HepG2 (cell line): ENCODE data around the gene MARS2. TPM values are rescaled to one million over a fixed set of nuclear protein-coding genes. Genes with fewer than 3 reads are reported as not detected.
A peak's percentile ranks its signal among the peaks of the same experiment; 100 is the strongest.

ENCODE experiments used
- CBX1 ChIP-seq: IDR thresholded peaks from one replicate; pipeline ENCODE4 v1.6.1; 2016; ENCODE audit warnings: antibody characterized with exemption, low read depth
- EED ChIP-seq: sonication (generic); formaldehyde crosslinking; IDR thresholded peaks from 2 replicates; pipeline ENCODE4 v1.5.0; 2020; ENCODE audit warnings: mild to moderate bottlenecking, missing genetic modification reagents
- GPN1 ChIP-seq: sonication (generic); formaldehyde crosslinking; IDR thresholded peaks from 2 replicates; pipeline ENCODE4 v1.5.1; 2020; ENCODE audit warnings: missing genetic modification reagents, borderline replicate concordance
- HES4 ChIP-seq: sonication (generic); formaldehyde crosslinking; IDR thresholded peaks from 2 replicates; pipeline ENCODE4 v1.9.0; 2021; ENCODE audit warnings: mild to moderate bottlenecking, missing genetic modification reagents, borderline replicate concordance
- HOXA9 ChIP-seq: sonication (generic); formaldehyde crosslinking; IDR thresholded peaks from 2 replicates; pipeline ENCODE4 v1.8.1; 2022; ENCODE audit warnings: missing genetic modification reagents, mild to moderate bottlenecking, moderate library complexity, borderline replicate concordance
- IKZF4 ChIP-seq: sonication (generic); formaldehyde crosslinking; IDR thresholded peaks from 2 replicates; pipeline ENCODE4 v1.5.1; 2020; ENCODE audit warnings: borderline replicate concordance, mild to moderate bottlenecking, low read depth, missing genetic modification reagents; ENCODE audit errors: not compliant biosample characterization
- JARID2 ChIP-seq: sonication (generic); formaldehyde crosslinking; IDR thresholded peaks from 2 replicates; pipeline ENCODE4 v1.8.1; 2023; ENCODE audit warnings: missing genetic modification reagents, inconsistent platforms; ENCODE audit not compliant: insufficient replicate concordance
- NR2F6 ChIP-seq, 2 experiments: IDR thresholded peaks; 2 replicates each; pipeline ENCODE4 v1.6.1; 2016; ENCODE audit warnings: antibody characterized with exemption in 1 of 2, mild to moderate bottlenecking in 1 of 2
- PRPF4 ChIP-seq: fragments of 200-400 bp; formaldehyde crosslinking; IDR thresholded peaks from 2 replicates; pipeline ENCODE4 v1.6.1; 2016; ENCODE audit warnings: low read length, low read depth; ENCODE audit not compliant: poor library complexity, severe bottlenecking
- SAFB2 ChIP-seq: sonication (generic); formaldehyde crosslinking; IDR thresholded peaks from 2 replicates; pipeline ENCODE4 v1.5.1; 2020; ENCODE audit warnings: missing genetic modification reagents, low read depth, mild to moderate bottlenecking, borderline replicate concordance
- SALL2 ChIP-seq: sonication (generic); formaldehyde crosslinking; IDR thresholded peaks from 2 replicates; pipeline ENCODE4 v1.8.1; 2023; ENCODE audit warnings: mild to moderate bottlenecking, missing genetic modification reagents, inconsistent platforms
- SOX5 ChIP-seq: IDR thresholded peaks from 2 replicates; pipeline ENCODE4 v1.6.1; 2016; ENCODE audit warnings: borderline replicate concordance
- TGIF2 ChIP-seq: IDR thresholded peaks from 2 replicates; pipeline ENCODE4 v1.6.1; 2016; ENCODE audit warnings: control low read depth, missing compliant biosample characterization
- ZBTB7A ChIP-seq: sonication (generic); formaldehyde crosslinking; IDR thresholded peaks from 2 replicates; pipeline ENCODE4 v1.8.0; 2022; ENCODE audit warnings: mild to moderate bottlenecking, missing genetic modification reagents
- ZNF234 ChIP-seq: sonication (generic); formaldehyde crosslinking; conservative IDR thresholded peaks from 2 replicates; pipeline ENCODE4 v1.5.1; 2020; ENCODE audit warnings: mild to moderate bottlenecking, missing genetic modification reagents
- ZNF292 ChIP-seq: sonication (generic); formaldehyde crosslinking; IDR thresholded peaks from 2 replicates; pipeline ENCODE4 v1.8.1; 2022; ENCODE audit warnings: mild to moderate bottlenecking, low read depth, missing genetic modification reagents, borderline replicate concordance
- ZNF547 ChIP-seq: sonication (generic); formaldehyde crosslinking; IDR thresholded peaks from 2 replicates; pipeline ENCODE4 v1.5.1; 2020; ENCODE audit warnings: mild to moderate bottlenecking, missing genetic modification reagents
- ZNF598 ChIP-seq: sonication (generic); formaldehyde crosslinking; IDR thresholded peaks from 2 replicates; pipeline ENCODE4 v1.5.1; 2020; ENCODE audit warnings: mild to moderate bottlenecking, missing genetic modification reagents, borderline replicate concordance
- ZNF614 ChIP-seq: IDR thresholded peaks from 2 replicates; pipeline ENCODE4 v1.6.1; 2018; ENCODE audit warnings: missing biosample characterization, missing genetic modification reagents, inconsistent platforms, borderline replicate concordance
- ZNF616 ChIP-seq: sonication (generic); formaldehyde crosslinking; IDR thresholded peaks from 2 replicates; pipeline ENCODE4 v1.5.0; 2020; ENCODE audit warnings: low read depth, mild to moderate bottlenecking, missing genetic modification reagents
- ZNF619 ChIP-seq: sonication (generic); formaldehyde crosslinking; IDR thresholded peaks from 2 replicates; pipeline ENCODE4 v1.4.0; 2020; ENCODE audit warnings: mild to moderate bottlenecking, missing genetic modification reagents
- ZNF746 ChIP-seq: sonication (generic); formaldehyde crosslinking; IDR thresholded peaks from 2 replicates; pipeline ENCODE4 v1.8.0; 2022; ENCODE audit warnings: mild to moderate bottlenecking, missing genetic modification reagents
- ZNF768 ChIP-seq: sonication (generic); formaldehyde crosslinking; IDR thresholded peaks from 2 replicates; pipeline ENCODE4 v1.4.0; 2020; ENCODE audit warnings: missing genetic modification reagents
- ZNF891 ChIP-seq: sonication (generic); formaldehyde crosslinking; IDR thresholded peaks from 2 replicates; pipeline ENCODE4 v1.5.0; 2020; ENCODE audit warnings: mild to moderate bottlenecking, missing genetic modification reagents
- ZSCAN30 ChIP-seq: sonication (generic); formaldehyde crosslinking; IDR thresholded peaks from 2 replicates; pipeline ENCODE4 v1.5.0; 2020; ENCODE audit warnings: mild to moderate bottlenecking, missing genetic modification reagents
- ZZZ3 ChIP-seq: sonication (generic); formaldehyde crosslinking; IDR thresholded peaks from 2 replicates; pipeline ENCODE4 v1.4.0; 2020; ENCODE audit warnings: missing genetic modification reagents, mild to moderate bottlenecking, borderline replicate concordance
- polyA plus RNA-seq, 8 experiments: library from polyadenylated mRNA; depleted of rRNA in 3 of 8; stranded (reverse) in 7 of 8; unstranded in 1 of 8; fragments of >200 nt; fragmentation: Illumina TruSeq in 4 of 8; extraction: Trizol in 4 of 8; gene quantifications; 2 replicates each; pipeline versions ENCODE4 v1.2.1 to v1.2.3, GENCODE V29; 2011 to 2016; ENCODE audit warnings: low read depth in 4 of 8, missing spikeins in 1 of 8, mixed read lengths in 1 of 8; ENCODE audit not compliant: insufficient read depth in 1 of 8
- total RNA-seq, 5 experiments: library from RNA; depleted of rRNA; stranded (reverse); fragments of >200 nt; fragmentation: Illumina TruSeq; extraction: Trizol; gene quantifications; 2 replicates each; pipeline ENCODE4 v1.2.3, GENCODE V29; 2016; ENCODE audit warnings: low read depth in 1 of 5
- TF ChIP-seq, protein P1 (sequence below): sonication (generic); formaldehyde crosslinking; IDR thresholded peaks from 2 replicates; pipeline ENCODE4 v1.5.1; 2020; ENCODE audit warnings: missing genetic modification reagents, mild to moderate bottlenecking, borderline replicate concordance
- TF ChIP-seq, protein P2 (sequence below): sonication (generic); formaldehyde crosslinking; IDR thresholded peaks from 2 replicates; pipeline ENCODE4 v1.4.0; 2020; ENCODE audit warnings: missing genetic modification reagents

The MARS2 gene
- total and polyA plus RNA-seq, 2 of the 13 experiments (the other 11 are each of a cell fraction or from before 2014, with no cell fraction given): 6.9 to 16.2 TPM

DNA sequence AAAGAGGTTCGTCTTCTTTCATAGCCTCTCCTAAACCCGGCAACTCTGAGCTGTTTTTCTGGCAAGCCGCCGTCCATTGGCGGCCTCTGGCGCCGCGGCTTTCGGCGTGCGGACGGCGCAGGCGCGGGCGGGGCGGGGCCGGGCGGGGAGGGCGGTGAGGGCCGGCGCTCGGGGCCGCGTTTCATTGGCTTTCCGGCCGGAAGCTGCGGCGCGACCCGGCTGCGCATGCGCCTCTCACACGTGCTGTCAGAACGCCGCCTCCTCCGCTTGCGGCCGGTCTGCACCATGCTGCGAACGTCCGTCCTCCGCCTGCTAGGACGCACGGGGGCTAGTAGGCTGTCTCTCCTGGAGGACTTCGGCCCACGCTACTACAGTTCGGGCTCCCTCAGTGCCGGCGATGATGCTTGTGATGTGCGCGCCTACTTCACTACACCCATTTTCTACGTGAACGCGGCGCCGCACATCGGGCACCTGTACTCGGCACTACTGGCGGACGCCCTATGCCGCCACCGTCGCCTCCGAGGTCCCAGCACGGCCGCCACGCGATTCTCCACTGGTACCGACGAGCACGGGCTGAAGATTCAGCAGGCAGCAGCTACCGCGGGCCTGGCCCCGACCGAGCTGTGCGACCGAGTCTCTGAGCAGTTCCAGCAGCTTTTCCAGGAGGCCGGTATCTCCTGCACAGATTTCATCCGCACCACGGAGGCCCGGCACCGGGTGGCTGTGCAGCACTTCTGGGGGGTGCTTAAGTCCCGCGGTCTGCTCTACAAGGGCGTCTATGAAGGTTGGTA lies at the start of gene MARS2 (continued):
- TF ChIP-seq, protein P1, sequence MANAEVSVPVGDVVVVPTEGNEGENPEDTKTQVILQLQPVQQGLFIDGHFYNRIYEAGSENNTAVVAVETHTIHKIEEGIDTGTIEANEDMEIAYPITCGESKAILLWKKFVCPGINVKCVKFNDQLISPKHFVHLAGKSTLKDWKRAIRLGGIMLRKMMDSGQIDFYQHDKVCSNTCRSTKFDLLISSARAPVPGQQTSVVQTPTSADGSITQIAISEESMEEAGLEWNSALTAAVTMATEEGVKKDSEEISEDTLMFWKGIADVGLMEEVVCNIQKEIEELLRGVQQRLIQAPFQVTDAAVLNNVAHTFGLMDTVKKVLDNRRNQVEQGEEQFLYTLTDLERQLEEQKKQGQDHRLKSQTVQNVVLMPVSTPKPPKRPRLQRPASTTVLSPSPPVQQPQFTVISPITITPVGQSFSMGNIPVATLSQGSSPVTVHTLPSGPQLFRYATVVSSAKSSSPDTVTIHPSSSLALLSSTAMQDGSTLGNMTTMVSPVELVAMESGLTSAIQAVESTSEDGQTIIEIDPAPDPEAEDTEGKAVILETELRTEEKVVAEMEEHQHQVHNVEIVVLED (CRISPR knock-in tag): peak; percentile 80; the same call in 1 of the 2 replicates
- TF ChIP-seq SAFB2 (CRISPR knock-in tag) (peak; percentile 85), SOX5 (0 out of 2 replicates have a peak, but pooled peaks have one; percentile 29), CBX1 (peak; percentile 93), ZNF768 (CRISPR knock-in tag) (peak; percentile 77; the same call in 1 of the 2 replicates), ZNF746 (CRISPR knock-in tag) (0 out of 2 replicates have a peak, but pooled peaks have one; percentile 34), ZNF547 (CRISPR knock-in tag) (no peak; the same call in 1 of the 2 replicates), HES4 (CRISPR knock-in tag) (peak; percentile 22; the same call in 1 of the 2 replicates), ZSCAN30 (CRISPR knock-in tag) (no peak), ZNF234 (CRISPR knock-in tag) (0 out of 2 replicates have a peak, but pooled peaks have one; percentile 45), ZNF614 (CRISPR knock-in tag) (0 out of 2 replicates have a peak, but pooled peaks have one; percentile 13), ZBTB7A (CRISPR knock-in tag) (peak; percentile 63; the same call in 1 of the 2 replicates), ZNF292 (CRISPR knock-in tag) (peak; percentile 95), SALL2 (0 out of 2 replicates have a peak, but pooled peaks have one; percentile 45), GPN1 (no peak; the same call in 1 of the 2 replicates), PRPF4 (no peak), ZNF616 (CRISPR knock-in tag) (peak; percentile 97), ZNF891 (CRISPR knock-in tag) (peak; percentile 34; the same call in 1 of the 2 replicates), HOXA9 (CRISPR knock-in tag) (peak; percentile 19; the same call in 1 of the 2 replicates), ZNF619 (CRISPR knock-in tag) (peak; percentile 99), ZNF598 (CRISPR knock-in tag) (peak; percentile 45; the same call in 1 of the 2 replicates), ZZZ3 (CRISPR knock-in tag) (no peak; the same call in 1 of the 2 replicates), NR2F6 (IDR thresholded peaks at IDR 0.05) (no peak), NR2F6 (CRISPR knock-in tag; IDR thresholded peaks at IDR 0.05) (peak; percentile 50; the same call in 1 of the 2 replicates), EED (CRISPR knock-in tag) (peak; percentile 90), JARID2 (CRISPR knock-in tag) (no peak), IKZF4 (CRISPR knock-in tag) (peak; percentile 56), TGIF2 (CRISPR knock-in tag) (peak; percentile 95)
- TF ChIP-seq, protein P2, sequence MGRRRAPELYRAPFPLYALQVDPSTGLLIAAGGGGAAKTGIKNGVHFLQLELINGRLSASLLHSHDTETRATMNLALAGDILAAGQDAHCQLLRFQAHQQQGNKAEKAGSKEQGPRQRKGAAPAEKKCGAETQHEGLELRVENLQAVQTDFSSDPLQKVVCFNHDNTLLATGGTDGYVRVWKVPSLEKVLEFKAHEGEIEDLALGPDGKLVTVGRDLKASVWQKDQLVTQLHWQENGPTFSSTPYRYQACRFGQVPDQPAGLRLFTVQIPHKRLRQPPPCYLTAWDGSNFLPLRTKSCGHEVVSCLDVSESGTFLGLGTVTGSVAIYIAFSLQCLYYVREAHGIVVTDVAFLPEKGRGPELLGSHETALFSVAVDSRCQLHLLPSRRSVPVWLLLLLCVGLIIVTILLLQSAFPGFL (CRISPR knock-in tag): 0 out of 2 replicates have a peak, but pooled peaks have one; percentile 51
